ENCODE results near the gene PROSER3. TPM values are rescaled to one million over a fixed set of nuclear protein-coding genes. Genes with fewer than 3 reads are reported as not detected.

Gene PROSER3
- total and polyA plus RNA-seq, 2 of the 13 experiments (the other 11 are each of a cell fraction or from before 2014, with no cell fraction given), result 5.1 to 5.7 TPM

DNA sequence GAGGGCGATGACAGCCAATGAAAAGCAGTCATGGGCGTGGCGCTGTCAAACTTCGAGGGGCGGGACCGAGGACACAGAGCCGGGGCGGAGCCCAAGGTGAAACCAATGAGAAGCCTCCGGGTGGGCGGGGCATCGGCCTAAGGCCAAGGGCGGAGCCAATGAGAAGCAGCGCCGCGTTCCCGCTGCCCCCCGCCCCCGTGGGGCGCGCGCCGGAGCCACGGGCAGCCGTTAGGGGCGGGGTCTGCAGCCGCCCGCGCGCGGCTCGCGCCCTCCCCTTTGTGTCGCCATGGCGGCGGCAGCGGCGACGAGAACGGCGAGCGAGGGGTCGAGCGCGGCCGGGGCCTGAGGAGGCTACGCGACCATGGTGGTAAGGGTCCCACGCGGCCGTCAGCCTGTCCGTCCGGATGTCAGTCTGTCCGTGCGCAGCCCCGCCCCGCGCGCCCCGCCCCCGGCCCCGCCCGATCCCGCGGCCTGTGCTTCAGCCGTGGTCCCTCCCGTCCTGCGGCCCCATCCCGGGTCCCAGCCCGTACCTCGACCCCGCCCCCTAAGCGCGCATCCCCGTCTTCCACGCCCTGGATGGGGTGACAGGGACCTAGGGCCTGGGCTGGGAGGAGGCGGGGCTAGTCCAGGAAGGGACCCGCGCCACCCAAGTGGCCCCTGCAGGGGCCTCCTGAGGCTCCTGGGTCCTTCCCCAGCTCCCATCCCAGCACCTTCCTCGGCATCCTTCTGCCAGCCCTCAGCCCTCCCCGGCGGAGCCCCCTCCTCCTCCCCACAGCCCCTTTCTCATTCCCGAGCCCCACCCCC lies 17.5 kb downstream of the PROSER3 start, which contains the start of gene ARHGAP33 (continued):
- no peak for TF ChIP-seq ZNF776 (CRISPR knock-in tag; IDR thresholded peaks at IDR 0.05)
- peak; percentile 47; the same call in 1 of the 2 replicates for TF ChIP-seq HDAC1 (CRISPR knock-in tag; IDR thresholded peaks at IDR 0.05)
- peak; percentile 85 for TF ChIP-seq NFYB (CRISPR knock-in tag; IDR thresholded peaks at IDR 0.05)
- no peak for TF ChIP-seq SP1 (IDR thresholded peaks at IDR 0.05)
- TF ChIP-seq SP1 (CRISPR knock-in tag; IDR thresholded peaks at IDR 0.05), result peak; percentile 84
- TF ChIP-seq POLR2G (IDR thresholded peaks at IDR 0.05; ENCODE audit: low read depth, low read length), result 0 out of 2 replicates have a peak, but pooled peaks have one; percentile 33
- 0 out of 2 replicates have a peak, but pooled peaks have one; percentile 31 for TF ChIP-seq ARNTL (CRISPR knock-in tag; IDR thresholded peaks at IDR 0.05)
- peak; percentile 69; the same call in 1 of the 2 replicates for TF ChIP-seq MAZ (IDR thresholded peaks at IDR 0.05; ENCODE audit: borderline replicate concordance, low read depth, low read length)
- TF ChIP-seq MAZ (CRISPR knock-in tag; IDR thresholded peaks at IDR 0.05; ENCODE audit: low read depth), result 0 out of 2 replicates have a peak, but pooled peaks have one; percentile 51
- peak; percentile 71 for TF ChIP-seq SAP130 (CRISPR knock-in tag; IDR thresholded peaks at IDR 0.05; ENCODE audit: low read depth)
- TF ChIP-seq, protein P1, sequence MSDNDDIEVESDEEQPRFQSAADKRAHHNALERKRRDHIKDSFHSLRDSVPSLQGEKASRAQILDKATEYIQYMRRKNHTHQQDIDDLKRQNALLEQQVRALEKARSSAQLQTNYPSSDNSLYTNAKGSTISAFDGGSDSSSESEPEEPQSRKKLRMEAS (IDR thresholded peaks at IDR 0.05), result peak; percentile 39; the same call in 1 of the 2 replicates
- TF ChIP-seq KDM2A (CRISPR knock-in tag; IDR thresholded peaks at IDR 0.05; ENCODE audit: borderline replicate concordance, low read depth), result 0 out of 2 replicates have a peak, but pooled peaks have one; percentile 17
- no peak for TF ChIP-seq KAT8 (CRISPR knock-in tag; IDR thresholded peaks at IDR 0.05)
- TF ChIP-seq ZMYM4 (CRISPR knock-in tag; IDR thresholded peaks at IDR 0.05), result peak; percentile 67; the same call in 1 of the 2 replicates
- TF ChIP-seq, protein P2, sequence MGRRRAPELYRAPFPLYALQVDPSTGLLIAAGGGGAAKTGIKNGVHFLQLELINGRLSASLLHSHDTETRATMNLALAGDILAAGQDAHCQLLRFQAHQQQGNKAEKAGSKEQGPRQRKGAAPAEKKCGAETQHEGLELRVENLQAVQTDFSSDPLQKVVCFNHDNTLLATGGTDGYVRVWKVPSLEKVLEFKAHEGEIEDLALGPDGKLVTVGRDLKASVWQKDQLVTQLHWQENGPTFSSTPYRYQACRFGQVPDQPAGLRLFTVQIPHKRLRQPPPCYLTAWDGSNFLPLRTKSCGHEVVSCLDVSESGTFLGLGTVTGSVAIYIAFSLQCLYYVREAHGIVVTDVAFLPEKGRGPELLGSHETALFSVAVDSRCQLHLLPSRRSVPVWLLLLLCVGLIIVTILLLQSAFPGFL (CRISPR knock-in tag; IDR thresholded peaks at IDR 0.05), result no peak
- TF ChIP-seq MYC (CRISPR knock-in tag; IDR thresholded peaks at IDR 0.05; ENCODE audit: borderline replicate concordance), result peak; percentile 48; the same call in 1 of the 2 replicates
- TF ChIP-seq, protein P3, sequence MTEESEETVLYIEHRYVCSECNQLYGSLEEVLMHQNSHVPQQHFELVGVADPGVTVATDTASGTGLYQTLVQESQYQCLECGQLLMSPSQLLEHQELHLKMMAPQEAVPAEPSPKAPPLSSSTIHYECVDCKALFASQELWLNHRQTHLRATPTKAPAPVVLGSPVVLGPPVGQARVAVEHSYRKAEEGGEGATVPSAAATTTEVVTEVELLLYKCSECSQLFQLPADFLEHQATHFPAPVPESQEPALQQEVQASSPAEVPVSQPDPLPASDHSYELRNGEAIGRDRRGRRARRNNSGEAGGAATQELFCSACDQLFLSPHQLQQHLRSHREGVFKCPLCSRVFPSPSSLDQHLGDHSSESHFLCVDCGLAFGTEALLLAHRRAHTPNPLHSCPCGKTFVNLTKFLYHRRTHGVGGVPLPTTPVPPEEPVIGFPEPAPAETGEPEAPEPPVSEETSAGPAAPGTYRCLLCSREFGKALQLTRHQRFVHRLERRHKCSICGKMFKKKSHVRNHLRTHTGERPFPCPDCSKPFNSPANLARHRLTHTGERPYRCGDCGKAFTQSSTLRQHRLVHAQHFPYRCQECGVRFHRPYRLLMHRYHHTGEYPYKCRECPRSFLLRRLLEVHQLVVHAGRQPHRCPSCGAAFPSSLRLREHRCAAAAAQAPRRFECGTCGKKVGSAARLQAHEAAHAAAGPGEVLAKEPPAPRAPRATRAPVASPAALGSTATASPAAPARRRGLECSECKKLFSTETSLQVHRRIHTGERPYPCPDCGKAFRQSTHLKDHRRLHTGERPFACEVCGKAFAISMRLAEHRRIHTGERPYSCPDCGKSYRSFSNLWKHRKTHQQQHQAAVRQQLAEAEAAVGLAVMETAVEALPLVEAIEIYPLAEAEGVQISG (CRISPR knock-in tag; IDR thresholded peaks at IDR 0.05), result peak; percentile 43; the same call in 1 of the 2 replicates
- TF ChIP-seq NFYC (CRISPR knock-in tag; IDR thresholded peaks at IDR 0.05), result peak; percentile 82
- peak; percentile 57; the same call in 1 of the 2 replicates for TF ChIP-seq YEATS4 (CRISPR knock-in tag; IDR thresholded peaks at IDR 0.05; ENCODE audit: borderline replicate concordance)
- peak; percentile 45 for TF ChIP-seq XRCC5 (optimal IDR thresholded peaks at IDR 0.05; ENCODE audit: low read length)
- peak; percentile 32; the same call in 1 of the 2 replicates for TF ChIP-seq ZFX (CRISPR knock-in tag; IDR thresholded peaks at IDR 0.05; ENCODE audit: low read depth)
- TF ChIP-seq, protein P4, sequence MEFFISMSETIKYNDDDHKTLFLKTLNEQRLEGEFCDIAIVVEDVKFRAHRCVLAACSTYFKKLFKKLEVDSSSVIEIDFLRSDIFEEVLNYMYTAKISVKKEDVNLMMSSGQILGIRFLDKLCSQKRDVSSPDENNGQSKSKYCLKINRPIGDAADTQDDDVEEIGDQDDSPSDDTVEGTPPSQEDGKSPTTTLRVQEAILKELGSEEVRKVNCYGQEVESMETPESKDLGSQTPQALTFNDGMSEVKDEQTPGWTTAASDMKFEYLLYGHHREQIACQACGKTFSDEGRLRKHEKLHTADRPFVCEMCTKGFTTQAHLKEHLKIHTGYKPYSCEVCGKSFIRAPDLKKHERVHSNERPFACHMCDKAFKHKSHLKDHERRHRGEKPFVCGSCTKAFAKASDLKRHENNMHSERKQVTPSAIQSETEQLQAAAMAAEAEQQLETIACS (CRISPR knock-in tag; IDR thresholded peaks at IDR 0.05), result peak; percentile 84

Measured in HepG2 (cell line).